NB4 (cell line): ENCODE results near the gene OGFOD2.
"Not testable (repeated sequence)": the region's sequence is repeated elsewhere in the genome, so short reads cannot be mapped to it uniquely, and the experiment has no call there.

ENCODE experiments used
- DNase-seq: peaks from one replicate; pipeline ENCODE4 v3.0.0; 2010; ENCODE audit warnings: low read depth
- H3K4me3 ChIP-seq: one replicate; pipeline ENCODE4 v1.5.1; 2011; ENCODE audit warnings: mild to moderate bottlenecking, low read depth, low read length, moderate library complexity
- CTCF ChIP-seq: IDR thresholded peaks from one replicate; pipeline ENCODE4 v1.5.1; 2012; ENCODE audit warnings: low read depth, low read length
- MAX ChIP-seq: IDR thresholded peaks from 2 replicates; pipeline ENCODE4 v1.6.1; 2011; ENCODE audit warnings: low read depth, low read length
- MYC ChIP-seq: IDR thresholded peaks from 2 replicates; pipeline ENCODE4 v1.6.1; 2011; ENCODE audit warnings: low read depth, low read length
- POLR2A ChIP-seq: IDR thresholded peaks from 2 replicates; pipeline ENCODE4 v1.6.1; 2011; ENCODE audit warnings: mild to moderate bottlenecking; ENCODE audit not compliant: insufficient read length; ENCODE audit errors: extremely low read depth

The OGFOD2 gene

GRCh38 chr12:123011701-123012100 lies 36.7 kb downstream of the OGFOD2 start:
- TF ChIP-seq CTCF (no peak), MYC (no peak), MAX (no peak), POLR2A (no peak)
- H3K4me3 ChIP-seq, result no peak overlapping the region
- DNase-seq, result peak; percentile 80

GRCh38 chr12:123013185-123014095 lies 38.4 kb downstream of the OGFOD2 start:
- no peak for DNase-seq

GRCh38 chr12:123014473-123014872 lies 39.4 kb downstream of the OGFOD2 start:
- not testable (repeated sequence) for H3K4me3 ChIP-seq, DNase-seq

More at GRCh38 chr12:123013185-123014095, 38.4 kb downstream of the OGFOD2 start:
- no peak overlapping the region for H3K4me3 ChIP-seq
- TF ChIP-seq POLR2A, result no peak
- TF ChIP-seq MAX, result no peak
- no peak for TF ChIP-seq CTCF
- TF ChIP-seq MYC, result no peak

- TF ChIP-seq MYC, result no peak
- TF ChIP-seq CTCF, result no peak
- no peak for TF ChIP-seq POLR2A
- TF ChIP-seq MAX, result no peak
- DNase-seq, result no peak
- no peak overlapping the region for H3K4me3 ChIP-seq
Measured at GRCh38 chr12:123017753-123018152, 42.7 kb downstream of the OGFOD2 start.

- TF ChIP-seq CTCF (no peak), MYC (no peak), MAX (no peak), POLR2A (no peak)
- DNase-seq, result no peak
- no peak overlapping the region for H3K4me3 ChIP-seq
Measured at GRCh38 chr12:123019841-123020138, 44.7 kb downstream of the OGFOD2 start.

GRCh38 chr12:123021688-123022604 lies 46.9 kb downstream of the OGFOD2 start:
- no peak for TF ChIP-seq POLR2A
- no peak for TF ChIP-seq CTCF
- TF ChIP-seq MAX, result no peak
- no peak for TF ChIP-seq MYC
- H3K4me3 ChIP-seq, result no peak overlapping the region
- no peak for DNase-seq
